GM18517 (cell line): ENCODE data around the gene TNFRSF25.
"Not testable (repeated sequence)": the region's sequence is repeated elsewhere in the genome, so short reads cannot be mapped to it uniquely, and the experiment has no call there.

Experiments
- ATAC-seq: cut with Tn5 transposase; IDR thresholded peaks from one replicate; pipeline ENCODE4 v1.9.1; 2021; ENCODE audit warnings: mild to moderate bottlenecking, moderate library complexity; ENCODE audit not compliant: unreplicated experiment

Gene TNFRSF25

DNA sequence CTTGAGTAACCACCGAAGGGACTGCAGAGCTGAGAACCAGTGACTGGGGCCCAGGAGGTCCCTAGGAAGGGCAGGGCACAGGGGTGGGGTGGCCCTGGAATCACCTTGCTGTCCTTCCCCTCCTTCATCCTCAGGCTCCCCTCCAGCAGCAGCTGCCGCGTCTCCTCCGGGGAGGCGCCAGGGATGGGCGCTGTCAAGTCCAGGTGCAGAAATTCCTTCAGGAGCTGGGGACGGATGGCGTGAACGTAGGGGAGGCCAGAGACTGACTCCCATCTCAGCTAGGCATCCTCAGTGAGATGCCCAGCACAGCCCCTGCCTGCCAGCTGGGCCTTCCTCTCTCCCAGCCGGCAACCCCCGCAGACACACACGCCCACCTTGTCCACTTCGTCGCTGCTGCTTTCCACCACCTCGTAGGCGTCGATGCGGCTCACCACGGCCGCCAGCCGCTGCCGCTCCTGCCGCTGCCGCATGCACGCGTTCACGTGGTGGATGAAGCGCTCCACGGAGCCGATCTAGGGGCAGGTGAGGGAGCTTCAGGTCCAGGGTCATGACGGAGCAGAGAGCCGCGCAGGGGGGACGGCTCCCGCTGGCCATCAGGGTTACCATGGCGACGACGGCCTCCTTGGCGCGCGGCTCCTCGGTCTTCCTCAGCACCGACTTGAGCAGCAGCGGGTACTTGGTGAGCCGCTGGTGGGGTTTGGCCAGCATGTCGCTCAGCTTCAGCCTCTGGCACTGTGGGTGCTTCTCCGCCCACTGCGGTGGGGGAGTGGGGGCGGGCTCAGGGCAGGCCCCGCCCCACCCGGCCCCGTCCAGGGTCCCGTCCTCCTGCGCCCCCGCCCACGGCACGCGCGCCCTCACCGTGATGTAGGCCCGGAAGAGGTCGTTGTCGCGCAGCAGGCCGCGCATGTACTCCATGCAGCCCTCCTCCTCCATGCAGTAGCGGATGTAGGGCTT lies 4.4 kb upstream of the TNFRSF25 start:
- no peak for ATAC-seq

DNA sequence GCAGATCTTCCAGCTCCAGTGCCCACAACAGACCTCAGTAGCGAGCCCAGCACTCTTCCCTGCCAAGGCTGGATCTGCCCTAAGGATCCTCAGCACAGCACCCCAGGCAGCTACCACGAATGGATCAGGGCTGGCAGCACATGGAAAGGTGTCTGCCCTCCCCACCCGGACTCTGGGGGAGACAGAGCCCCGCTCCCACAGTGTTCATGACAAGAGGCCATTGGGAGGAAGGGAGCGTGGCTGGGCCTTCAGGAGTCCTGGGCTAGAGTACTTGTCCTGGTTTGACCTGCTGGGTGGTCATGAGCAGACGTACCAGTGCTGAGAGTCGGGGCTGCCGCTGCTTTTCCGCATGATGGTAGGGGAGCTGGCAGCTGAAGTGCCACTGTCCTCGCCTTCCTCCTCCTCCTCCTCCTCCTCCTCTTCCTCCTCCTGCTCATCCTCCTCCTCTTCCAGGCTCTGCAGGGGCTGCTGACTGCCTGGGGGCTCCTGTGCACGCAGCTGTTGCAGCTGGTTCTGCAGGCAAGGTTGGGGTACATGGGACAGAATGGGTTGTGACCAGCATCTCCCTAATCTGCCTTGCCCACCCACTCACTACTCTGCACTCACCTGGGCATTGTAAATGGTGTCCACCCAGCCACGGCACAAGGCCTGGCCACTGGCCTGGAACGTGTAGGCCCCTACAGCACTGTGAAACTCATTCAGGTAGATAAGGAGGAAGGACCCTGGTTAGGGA lies 2.9 kb upstream of the TNFRSF25 start:
- no peak for ATAC-seq

DNA sequence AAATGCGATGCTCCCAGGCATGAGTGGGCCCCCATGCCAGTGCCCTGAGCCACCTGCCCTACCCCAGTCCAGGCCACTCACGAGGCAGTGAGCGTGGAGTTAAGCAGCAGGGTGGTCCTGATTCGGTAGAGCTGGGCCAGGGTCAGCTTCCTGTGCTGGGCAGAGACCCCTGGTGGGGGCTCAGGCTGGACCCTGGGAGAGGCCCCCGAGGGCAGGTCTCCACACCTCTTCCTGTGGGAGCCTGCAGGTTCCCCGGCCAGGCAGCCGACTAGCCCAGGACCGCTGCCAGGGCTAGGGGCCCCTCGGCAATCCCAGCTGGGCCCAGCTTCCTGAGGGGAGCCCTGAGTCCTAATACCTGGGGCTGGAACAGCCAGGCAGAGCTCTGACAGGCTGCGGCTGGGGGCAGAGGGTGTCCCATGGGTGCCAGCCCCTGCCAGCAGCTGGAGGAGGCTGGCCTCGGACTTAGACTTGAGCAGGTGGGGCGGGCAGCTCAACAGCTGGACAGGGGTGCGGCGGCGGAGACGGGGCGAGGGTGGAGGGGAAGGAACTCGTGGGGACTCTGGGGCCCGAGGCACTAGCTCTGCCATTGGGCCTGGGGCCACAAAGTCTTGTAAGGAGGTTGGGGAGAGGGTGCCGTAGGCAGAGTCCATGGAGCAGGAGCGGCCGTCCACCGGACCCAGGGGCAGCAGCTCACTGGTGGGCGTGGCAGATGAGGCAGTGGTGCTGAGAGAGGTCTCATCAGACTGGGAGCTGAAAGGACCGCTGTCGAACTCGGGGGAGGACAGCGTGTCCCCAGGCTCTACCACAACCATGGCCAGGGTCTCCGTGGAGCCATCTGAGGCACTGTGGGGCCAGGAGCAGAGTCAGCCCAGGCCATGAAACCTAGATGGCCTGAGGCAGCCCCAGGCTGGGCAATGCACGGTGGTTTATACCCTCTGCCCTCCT lies 2.0 kb upstream of the TNFRSF25 start:
- ATAC-seq: no peak

DNA sequence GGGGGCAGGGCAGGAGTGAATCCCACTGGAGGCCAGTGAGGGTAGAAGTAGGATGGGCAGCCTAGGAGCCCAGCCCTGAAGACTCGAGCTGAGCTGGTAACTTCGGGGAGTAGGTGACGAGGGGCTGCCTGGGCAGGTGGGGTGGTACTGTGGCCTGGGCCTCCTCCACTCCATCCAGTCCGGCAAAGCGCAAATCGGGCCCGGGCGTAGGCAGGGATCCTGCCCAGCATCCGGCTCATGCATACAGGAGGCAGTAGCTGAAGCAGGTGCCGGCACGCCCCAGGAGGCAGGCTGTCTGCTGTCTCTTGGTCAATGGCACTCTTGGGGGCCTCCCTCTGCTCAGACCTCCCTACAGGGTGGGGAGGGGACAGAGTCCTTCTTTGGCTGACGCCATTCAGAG lies 1.3 kb upstream of the TNFRSF25 start:
- ATAC-seq: no peak

DNA sequence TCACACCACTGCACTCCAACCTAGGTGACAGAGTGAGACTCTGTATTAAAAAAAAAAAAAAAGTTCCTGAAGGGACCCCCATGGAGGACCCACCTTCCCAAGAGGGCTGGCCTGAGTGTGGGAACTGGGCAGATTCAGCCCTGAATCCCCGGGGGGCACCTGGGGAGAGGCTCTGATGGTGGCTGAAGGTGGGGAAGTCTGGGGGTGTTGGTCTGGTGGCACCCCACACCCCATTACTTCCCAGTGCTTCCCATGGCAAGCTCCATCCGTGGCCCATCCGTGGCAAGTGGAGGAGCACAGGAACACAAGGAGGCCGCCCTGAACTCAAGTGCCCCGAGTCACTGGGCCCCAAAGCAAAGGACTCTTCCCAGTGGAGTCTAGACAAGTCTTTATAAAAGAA lies 778 bp upstream of the TNFRSF25 start:
- no peak for ATAC-seq

DNA sequence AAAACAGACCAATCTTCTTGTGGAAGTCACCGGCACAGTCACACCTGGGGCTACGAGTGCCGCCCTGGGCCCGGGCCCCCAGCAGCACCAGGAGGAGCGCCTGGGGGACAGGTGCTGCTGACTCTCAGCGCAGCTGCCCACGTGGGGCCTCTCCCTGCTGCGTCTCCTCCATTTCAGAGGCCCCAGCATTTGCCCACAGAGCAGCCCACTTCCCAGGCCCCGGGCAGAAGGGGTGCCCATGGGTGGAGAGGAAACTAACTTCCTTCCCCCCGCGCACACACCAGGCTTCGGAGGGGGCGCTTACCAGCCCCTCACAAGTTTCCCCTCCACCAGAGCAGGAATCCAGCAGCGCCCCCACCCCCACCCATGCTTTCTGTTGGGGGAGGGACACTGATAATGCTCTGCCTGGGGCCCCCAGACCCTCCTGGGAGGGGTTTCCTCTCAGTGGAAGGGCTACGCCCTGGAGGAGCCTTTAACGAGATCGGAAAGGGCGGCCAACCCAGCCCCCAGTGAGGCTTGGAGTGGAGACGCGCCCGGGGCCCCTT lies 440 bp downstream of the TNFRSF25 start:
- ATAC-seq: no peak

DNA sequence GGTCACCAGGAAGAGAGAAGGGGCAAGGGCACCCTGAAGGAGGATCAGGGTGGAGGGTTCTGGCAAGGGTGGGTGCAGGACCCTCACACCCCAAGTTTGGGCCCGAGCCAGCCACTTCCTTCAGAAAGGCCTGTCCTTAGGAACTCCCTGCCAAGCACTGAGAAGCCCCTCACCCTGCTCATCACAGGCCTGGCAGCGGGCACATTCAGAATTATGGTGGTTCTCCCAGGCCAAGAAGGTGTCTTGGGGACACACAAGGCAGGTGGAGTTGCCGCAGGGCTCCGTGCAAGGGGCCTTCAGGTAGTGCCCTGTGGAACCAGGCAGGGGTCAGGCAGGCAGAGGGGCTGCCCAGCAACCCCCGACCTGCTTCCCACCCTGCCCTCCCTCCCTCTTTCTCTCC lies 1.1 kb downstream of the TNFRSF25 start:
- ATAC-seq: no peak

DNA sequence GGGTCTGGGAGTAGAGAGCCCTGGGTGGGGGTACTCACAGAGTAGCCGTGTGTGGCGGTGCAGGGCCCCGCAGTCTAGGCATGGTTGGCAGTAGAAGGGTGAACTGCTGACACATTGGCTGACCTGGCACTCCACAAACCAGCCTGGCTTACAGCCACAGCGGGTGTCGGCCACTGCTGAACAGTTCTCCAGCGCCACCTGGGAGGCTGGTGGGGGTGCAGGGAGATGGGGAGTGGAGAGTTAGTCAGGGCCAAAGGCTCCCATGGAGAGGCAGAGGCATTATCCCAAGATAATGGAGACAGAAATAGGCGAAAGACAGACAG lies 1.5 kb downstream of the TNFRSF25 start:
- no peak for ATAC-seq

DNA sequence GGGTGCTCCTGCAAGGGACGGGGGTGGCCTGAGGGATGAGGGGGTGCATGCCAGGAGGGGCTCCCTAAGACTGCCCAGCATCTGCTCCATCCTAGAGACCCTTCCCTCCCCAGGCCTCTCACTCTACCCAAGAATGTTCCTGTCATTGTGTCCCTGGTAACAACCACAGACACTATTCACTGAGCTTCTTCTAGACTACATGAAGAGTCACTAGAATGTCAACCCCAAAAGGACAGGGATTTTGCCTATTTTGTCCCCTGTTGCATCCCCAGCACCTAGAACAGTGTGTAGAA lies 2.9 kb downstream of the TNFRSF25 start:
- no peak for ATAC-seq

DNA sequence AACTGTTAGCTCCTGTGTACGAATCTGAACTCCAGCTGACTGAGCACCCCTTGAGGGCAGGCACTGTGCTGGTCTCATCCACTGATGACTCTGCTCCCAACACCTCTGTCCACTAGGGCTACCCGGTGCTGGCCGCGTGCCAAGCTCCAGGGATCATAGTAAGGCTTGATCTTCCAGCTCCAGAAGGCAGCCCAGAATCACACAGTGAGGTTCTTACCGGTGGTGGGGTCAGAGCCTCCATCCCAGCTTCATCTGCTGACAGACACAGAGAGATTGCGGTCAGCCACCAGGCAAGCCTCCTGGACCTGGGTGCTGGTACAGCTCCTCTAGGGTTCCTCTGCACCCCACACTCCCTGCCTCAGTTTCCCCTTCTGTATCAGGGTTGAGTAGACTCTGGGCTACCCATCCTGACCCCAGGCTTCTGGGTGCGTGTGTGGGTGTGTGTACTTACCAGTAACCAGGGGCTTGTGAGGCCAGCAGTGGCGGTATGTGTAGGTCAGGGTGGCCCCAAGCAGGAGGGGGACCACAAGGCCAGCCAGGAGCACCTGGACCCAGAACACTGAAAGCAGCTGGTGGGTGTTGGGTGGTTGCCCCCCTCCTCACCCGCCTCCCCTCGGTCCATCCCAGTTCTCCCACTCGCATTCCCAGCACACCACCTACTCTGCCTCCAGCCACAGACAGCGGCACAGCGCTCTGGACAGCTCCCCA lies 3.4 kb downstream of the TNFRSF25 start:
- ATAC-seq: no peak

DNA sequence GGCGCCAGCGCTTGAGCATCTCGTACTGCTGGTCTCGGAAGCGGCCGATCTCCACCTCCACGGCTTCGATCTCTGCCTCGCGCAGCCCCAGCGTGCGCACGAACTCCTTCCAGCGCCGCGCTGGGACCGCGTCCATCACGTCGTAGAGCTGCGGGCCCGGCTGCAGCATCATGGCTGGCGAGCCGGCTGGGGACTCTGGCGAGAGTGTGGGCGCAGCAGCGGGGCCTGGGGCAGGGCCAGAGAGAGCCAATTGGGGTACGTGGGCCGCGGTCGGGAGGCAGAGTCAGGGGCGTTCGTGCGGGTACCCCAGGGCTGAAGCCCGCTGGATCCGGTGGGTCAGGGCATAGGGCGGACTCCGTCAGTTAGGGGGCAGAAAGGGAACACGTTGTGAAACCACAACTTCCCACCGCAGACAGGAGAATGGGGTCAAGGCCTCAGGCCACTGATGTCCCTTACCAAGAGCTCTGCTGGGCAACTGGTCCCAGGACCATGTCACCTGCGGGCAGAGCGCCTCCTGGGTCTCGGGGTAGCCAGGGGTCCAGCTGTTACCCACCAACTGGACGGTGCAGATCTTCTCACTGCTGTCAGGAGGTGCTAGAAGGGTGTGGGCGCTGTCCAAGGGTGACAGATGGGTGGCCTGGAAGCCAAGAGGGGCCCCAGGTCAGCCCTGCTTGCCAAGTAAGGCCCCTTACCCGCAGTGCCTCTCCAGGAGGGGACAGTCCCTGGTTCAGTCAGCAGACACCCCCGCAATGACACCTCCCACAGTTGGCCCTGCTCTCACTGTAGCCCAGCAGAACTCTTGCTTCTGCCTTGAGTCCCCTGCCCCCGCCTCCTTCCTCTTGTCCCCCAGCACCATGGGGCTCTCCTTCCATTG lies 4.2 kb downstream of the TNFRSF25 start:
- ATAC-seq: no peak

DNA sequence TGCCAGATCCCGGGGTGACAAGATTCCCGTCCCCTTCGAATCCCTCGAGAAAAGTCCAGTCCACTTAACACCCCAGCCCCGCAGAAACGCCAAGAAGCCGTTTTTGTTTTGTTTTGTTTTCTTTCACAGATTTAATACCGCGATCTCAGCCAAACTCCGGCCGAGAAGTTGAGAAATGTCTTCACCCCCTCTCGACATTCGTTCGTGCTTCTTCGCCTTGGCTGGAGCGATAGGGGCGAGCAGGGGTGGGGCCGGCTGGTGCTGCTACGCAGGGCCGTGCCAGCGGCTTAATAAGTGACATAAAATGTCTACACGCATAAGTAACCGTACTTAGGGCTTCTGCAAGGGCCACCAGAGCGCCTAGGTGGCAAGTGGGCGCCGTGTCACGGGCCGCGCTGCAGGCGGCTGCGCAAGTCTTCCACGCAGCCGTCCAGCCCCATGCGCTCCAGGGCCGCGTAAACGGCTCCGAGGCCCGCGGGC lies 4.9 kb downstream of the TNFRSF25 start:
- ATAC-seq: no peak

DNA sequence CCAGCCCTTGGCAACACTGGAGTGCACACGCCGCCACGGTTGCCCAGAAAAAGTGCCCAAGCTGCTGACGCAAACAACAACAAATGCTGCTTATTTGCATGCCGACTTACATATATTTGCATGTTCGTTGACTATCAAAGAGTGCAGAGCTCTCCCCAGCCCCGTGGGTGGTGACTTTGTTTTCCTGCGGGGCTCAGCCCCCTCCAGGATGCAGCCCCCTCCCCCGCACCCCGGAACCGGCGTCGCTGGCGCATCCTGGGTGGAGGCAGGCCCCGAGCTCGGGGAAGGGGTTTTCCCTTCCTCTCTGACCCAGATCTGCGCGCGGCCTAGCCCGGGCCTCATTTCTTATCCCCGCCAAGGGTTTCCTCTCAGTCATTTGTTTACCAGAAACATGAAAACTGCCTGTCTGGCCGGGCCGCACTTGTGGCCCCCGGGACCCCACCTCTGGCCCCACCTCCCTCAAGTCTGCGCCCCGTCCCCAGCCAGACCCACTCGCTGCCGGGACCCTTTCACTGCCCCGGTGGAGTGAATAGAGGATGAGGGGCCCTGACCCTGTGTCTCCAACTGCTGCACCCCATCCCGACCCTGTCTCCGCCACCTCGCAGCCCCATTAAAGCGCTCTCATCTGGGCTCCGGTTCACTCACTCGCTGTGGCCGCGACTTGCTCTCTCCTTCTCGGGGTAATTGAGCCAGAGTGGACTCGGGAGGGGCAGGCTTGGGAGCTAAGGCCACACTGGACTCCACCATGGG lies 5.5 kb downstream of the TNFRSF25 start:
- ATAC-seq: no peak

DNA sequence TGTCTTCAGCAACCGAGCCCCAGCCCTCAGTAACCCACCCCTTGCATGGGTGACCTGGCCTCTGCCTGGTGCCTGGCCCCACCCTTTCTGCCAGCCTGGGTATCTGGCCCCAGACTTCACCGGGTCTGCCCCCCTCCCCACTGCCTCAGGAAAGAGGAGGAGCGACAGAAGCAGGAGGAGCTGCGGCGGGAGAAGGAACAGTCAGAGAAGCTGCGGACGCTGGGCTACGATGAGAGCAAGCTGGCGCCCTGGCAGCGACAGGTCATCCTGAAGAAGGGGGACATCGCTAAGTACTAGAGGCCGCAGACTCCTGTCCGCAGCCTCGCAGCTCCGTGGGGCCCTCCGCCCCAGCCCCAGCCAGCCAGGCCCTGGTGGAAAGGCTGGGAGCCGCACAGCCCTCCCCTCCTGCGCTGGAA lies 6.1 kb downstream of the TNFRSF25 start:
- ATAC-seq: no peak

DNA sequence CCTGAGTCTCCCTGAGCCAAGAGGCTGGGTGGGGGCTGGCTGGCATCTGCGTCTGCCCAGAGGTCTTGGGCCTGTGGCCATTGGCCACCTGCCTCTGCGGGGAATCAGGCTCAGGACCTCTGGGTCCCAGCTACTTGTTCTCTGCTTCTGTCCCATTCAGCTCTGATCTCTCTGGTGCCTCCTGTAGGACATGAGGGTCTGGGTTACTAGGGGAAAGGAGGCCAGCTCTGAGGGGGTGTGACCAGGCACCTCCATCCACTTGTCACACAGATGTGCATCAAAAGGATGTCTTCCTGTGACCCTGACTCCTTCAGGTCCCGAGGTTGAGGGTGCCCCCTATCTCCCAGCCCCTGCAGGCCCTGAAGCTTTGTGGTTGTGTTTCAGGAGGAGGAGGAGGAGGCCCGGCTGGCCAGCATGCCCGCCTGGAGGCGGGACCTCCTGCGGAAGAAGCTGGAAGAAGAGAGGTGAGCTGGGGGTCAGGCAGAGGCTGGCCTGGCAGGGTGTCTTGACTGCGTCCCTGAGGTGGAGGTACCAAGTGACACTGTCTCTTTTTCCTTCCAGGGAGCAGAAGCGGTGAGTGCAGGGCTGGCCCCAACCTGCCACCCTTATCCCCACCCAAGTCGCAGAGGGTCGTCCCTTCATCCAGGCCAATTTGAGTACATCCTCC lies 9.0 kb downstream of the TNFRSF25 start:
- ATAC-seq: no peak

DNA sequence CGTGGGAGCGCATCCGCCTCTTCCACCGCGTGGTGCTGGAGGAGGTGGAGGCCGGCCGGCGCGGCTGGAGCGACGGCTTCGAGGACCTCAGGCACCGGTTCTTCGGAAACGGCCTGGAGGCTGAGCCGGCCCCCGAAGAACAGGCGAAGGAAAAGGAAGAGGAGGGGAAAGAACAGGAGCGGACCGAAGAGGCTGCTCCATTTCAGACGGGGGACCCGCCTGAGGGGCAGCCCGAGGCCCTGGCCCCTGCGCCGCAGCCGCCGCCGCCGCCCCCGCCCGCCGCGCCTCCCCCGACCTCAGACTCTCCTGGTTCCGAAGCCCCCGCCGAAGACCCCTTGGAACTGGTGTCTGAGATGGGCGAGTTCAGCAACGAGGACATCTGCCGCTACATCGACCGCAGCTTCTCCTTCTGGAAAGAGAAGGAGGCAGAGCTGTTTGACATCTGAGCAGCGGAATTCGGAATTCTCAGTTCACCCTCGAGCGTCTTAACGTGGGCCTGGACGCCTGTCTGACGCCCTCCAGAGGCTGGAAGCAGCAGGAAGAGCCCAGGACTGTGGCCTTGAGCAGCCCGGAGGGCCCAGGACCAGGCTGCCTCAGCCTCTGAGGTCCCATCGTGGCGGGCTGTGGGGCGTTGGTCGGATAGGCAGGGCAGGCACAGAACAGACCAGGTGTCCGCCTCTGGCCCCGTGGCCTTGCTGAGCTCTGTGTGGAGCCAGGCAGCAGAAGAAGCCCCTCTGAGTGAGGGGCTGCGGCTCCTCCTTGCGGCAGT lies 10.0 kb downstream of the TNFRSF25 start:
- not testable (repeated sequence) for ATAC-seq
